T follicular helper cell (primary cell): Measurements from ENCODE around the gene HOXD9.

Experiments used
- DNase-seq: peaks from one replicate; pipeline ENCODE4 v3.0.0-alpha.2; 2020; ENCODE audit warnings: low read depth

Gene HOXD9

DNA sequence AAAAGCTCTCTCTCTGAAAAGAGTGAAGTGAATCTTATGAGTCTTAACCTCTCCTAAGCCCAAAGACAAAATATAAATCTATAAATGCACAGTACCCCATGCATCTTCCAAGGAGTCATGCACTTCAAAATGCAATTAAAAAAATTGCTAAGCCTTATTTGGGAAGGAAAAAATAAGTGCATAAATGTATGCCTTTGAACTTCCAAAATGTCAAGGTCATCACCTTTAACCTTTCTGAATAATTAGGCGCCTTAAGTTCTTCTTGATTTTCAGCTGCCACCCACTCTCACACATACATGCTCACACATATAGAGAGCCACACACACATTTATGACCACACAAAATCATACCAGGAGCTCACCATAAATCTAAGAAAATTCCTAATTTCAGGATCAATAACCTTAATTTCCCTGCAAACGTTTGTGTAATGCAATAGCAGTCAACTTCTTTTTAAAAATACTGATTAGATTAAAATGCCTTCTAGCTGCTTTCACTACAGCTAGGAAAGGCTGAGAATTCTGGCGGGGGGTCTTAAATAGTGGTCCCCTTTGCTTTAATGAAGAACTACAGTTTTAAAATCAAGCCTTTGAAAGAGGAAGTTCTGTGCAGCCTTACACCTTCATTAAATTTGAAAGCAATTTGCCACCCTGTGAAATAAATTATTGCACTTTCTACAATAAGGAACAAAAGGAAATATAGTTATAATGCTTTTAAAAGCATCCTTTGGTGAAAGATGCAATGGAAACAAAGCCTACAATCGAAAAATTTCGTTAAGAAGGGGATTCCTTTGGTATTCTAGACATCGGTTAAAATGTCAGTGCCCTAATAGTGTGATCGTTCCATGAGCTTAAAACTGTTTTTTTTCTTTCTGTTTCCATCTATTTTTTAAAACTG lies 11.9 kb upstream of the HOXD9 start:
- no peak for DNase-seq

GRCh38 chr2:176111309-176111663 lies 11.2 kb upstream of the HOXD9 start:
- no peak for DNase-seq

DNA sequence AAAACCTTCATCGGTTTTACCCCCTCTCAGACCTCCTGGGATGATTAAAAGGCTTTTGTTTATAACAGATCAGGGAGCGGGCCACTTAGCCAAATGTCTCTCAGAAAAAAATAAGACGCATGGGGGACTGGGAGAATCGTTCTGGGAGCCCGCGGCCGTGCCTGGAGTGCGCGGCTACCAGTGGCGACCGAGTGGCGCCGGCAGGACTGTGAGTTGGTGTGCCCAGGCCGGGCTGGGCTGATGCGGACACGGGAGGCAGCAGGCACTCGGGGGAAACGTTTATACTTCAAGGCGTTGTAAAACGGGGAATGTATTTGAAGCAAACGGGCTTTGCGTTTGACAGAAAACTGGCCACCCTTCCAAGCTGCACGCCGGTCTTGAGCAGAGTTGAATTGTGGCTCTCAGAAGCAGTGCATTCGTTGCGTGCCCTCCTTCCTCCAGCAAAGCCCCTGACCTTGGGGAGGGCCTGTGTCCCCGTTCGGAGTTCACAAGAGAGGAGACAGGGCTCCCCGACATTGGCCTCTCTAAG lies 10.6 kb upstream of the HOXD9 start:
- no peak for DNase-seq

DNA sequence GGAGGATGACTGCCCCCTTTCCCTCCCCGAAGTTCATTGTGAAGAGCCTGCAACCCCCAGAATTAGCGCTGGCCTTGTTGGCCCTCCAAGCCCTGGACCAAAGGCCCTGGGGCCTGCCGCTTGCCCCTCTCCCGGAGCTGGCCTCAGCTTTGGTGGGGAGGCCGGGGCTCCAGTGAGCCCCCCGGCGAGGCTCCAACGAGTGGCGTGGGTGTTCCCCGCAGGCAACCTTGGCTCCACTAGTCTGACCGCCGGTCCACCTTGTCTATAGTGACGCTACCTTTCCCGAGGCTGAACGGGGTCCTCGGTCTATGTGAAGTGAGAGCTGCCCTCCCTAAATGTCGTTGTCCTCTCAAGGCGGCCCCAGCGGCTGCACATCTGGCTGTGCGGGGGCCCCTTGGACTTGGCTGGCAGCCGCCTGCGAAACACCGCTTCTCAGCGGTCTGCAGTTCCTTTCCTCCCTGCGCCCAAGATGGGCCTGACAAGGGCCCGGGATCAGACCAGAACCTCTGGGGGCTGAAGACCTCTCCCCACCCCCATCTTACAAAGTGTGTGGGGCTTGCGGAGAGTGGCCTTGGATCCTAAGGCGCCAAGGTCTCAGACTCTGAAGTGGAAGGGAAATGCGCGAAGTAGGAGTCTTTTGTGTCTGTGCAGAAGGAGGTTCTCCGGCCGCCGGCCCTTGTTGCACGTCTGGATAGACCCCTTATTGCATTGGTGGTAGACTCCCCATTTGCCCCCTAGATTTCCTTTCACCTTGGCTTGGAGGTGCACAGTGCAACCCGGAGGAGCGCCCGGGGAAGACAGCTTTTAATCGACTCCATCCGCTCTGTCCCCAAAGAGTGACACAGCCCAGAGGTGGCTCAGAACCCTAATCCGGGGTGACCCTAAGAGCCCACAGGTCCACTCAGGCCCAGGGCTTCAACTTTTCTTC lies 9.9 kb upstream of the HOXD9 start:
- DNase-seq = no peak

- DNase-seq = no peak
Measured at GRCh38 chr2:176114120-176114929, 8.2 kb upstream of the HOXD9 start.

DNA sequence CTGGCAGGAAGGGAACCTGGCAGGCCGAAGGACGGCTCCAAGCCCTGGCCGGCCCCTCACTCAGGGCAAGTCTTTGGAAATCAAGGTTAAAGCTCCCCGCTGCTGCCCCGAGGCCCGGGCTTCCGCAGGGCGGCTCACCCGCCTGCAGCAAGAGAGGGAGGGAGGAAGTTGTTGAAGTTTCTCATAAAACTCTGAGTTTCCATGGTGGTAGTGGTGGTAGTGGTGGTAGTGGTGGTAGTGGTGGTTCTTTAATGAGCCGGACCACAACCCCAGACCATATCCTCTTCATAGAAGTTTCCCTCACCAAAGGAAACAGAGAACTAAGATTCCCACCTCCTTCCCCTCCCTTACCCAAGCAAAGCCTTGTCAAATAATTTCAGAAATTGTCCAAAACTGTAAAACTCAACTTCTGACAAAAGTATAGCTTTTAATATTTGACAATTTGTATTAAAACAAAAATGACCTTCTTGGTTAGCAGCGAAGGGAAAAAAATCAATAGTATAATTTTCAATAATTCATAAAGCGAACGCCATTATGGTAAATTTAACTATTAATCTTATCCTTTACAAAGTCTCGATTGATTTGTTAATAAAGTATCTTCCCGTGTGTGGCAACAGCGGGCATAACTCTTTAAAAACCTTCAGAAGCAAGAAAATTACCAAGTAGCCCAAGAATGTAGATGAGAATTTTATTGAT lies 7.4 kb upstream of the HOXD9 start:
- no peak for DNase-seq

- no peak for DNase-seq
Measured at GRCh38 chr2:176115883-176116813, 6.4 kb upstream of the HOXD9 start, which contains the start of gene HOXD10. Gene HOXD10, plus strand, starts transcription at chr2:176116778. Its CDS starts 56 bp downstream, at chr2:176116834.

GRCh38 chr2:176117162-176117822 lies 5.2 kb upstream of the HOXD9 start:
- no peak for DNase-seq

DNA sequence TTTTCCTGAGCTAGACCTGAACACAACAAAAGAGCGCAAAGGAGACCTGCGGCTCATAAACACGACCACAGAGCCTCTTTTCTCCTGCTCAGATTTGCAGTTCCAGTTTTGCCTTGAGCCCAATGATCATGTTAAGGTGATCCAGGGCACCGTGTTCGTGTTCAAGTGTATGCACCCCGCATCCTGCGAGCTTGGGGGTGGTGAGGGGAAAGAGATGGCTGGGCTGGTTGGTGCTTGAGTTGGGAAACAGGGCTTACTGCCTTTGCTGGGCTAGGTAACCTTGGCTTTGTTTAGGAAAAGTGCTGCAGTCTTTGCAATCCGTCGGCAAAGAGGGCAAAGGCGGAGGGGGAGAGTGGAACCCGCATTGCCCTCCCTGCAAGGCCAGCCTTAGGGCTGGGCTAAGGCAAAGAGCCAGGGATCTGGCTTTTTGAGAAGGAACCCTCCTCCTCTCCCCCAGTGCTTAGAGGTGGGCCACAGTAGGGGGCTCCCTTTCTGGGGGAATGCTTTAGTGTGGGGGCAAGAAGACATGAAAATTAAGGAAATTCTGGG lies 4.6 kb upstream of the HOXD9 start:
- DNase-seq = no peak

- no peak for DNase-seq
Measured at GRCh38 chr2:176118601-176119339, 3.7 kb upstream of the HOXD9 start.

- no peak for DNase-seq
Measured at GRCh38 chr2:176120364-176121189, 1.9 kb upstream of the HOXD9 start.

- no peak for DNase-seq
Measured at GRCh38 chr2:176121190-176122051, 1.1 kb upstream of the HOXD9 start.

- no peak for DNase-seq
Measured at GRCh38 chr2:176122052-176122682, 352 bp upstream of the HOXD9 start.

GRCh38 chr2:176123411-176124109 lies 1.0 kb downstream of the HOXD9 start:
- DNase-seq = no peak
